Fibroblast of villous mesenchyme (primary cell): ENCODE measurements around the gene SLC6A1. TPM values are rescaled to one million over a fixed set of nuclear protein-coding genes. Genes with fewer than 3 reads are reported as not detected.

Experiments
- DNase-seq: peaks from one replicate; pipeline ENCODE4 v3.0.0-alpha.2; 2010; ENCODE audit warnings: low read depth
- H3K4me3 ChIP-seq: 2 replicates; pipeline ENCODE4 v1.5.1; 2011; ENCODE audit warnings: low read depth, mild to moderate bottlenecking, low read length
- CTCF ChIP-seq: IDR thresholded peaks from 2 replicates; pipeline ENCODE4 v1.5.1; 2012; ENCODE audit warnings: low read depth, mild to moderate bottlenecking, low read length; ENCODE audit not compliant: insufficient read depth
- total RNA-seq: library from RNA; depleted of rRNA; stranded (reverse); fragments of >200 nt; gene quantifications from 2 replicates; pipeline ENCODE4 v1.2.3, GENCODE V29; 2012

Gene SLC6A1
- total RNA-seq, 1 donor: not detected

- TF ChIP-seq CTCF: no peak
- H3K4me3 ChIP-seq: no peak overlapping the region
- DNase-seq: no peak
Measured at GRCh38 chr3:11037241-11037873, 44.8 kb downstream of the SLC6A1 start.

- no peak for TF ChIP-seq CTCF
- no peak for DNase-seq
- H3K4me3 ChIP-seq: no peak overlapping the region
Measured at GRCh38 chr3:11037976-11038375, 45.4 kb downstream of the SLC6A1 start.

GRCh38 chr3:11045536-11045935 is 53.0 kb downstream of the SLC6A1 start:
- TF ChIP-seq CTCF: no peak
- no peak overlapping the region for H3K4me3 ChIP-seq
- no peak for DNase-seq

- no peak overlapping the region for H3K4me3 ChIP-seq
- no peak for TF ChIP-seq CTCF
- no peak for DNase-seq
Measured at GRCh38 chr3:11047500-11047899, 55.0 kb downstream of the SLC6A1 start.

- no peak for DNase-seq
- no peak for TF ChIP-seq CTCF
- no peak overlapping the region for H3K4me3 ChIP-seq
Measured at GRCh38 chr3:11050666-11051323, 58.2 kb downstream of the SLC6A1 start.

GRCh38 chr3:11053926-11054503 is 61.5 kb downstream of the SLC6A1 start:
- H3K4me3 ChIP-seq: no peak overlapping the region
- no peak for DNase-seq
- no peak for TF ChIP-seq CTCF
